HG02870 (cell line): Measurements from ENCODE around the gene STX7.

Experiments used
- ATAC-seq: cut with Tn5 transposase; IDR thresholded peaks from one replicate; pipeline ENCODE4 v1.9.1; 2021; ENCODE audit warnings: mild to moderate bottlenecking, moderate library complexity; ENCODE audit not compliant: unreplicated experiment

Gene STX7

GRCh38 chr6:132478266-132478665 lies 34.6 kb downstream of the STX7 start:
- no peak for ATAC-seq

- ATAC-seq: no peak
Observed at GRCh38 chr6:132476688-132477087, 36.2 kb downstream of the STX7 start.

GRCh38 chr6:132475925-132476324 lies 37.0 kb downstream of the STX7 start:
- ATAC-seq: no peak

- no peak for ATAC-seq
Observed at GRCh38 chr6:132471787-132472186, 41.1 kb downstream of the STX7 start.

GRCh38 chr6:132466952-132467351 lies 46.0 kb downstream of the STX7 start:
- no peak for ATAC-seq

GRCh38 chr6:132465530-132466485 lies 47.1 kb downstream of the STX7 start:
- peak; percentile 94 for ATAC-seq

GRCh38 chr6:132464538-132465256 lies 48.2 kb downstream of the STX7 start:
- ATAC-seq: no peak

- no peak for ATAC-seq
Observed at GRCh38 chr6:132461958-132462357, 51.0 kb downstream of the STX7 start.

- no peak for ATAC-seq
Observed at GRCh38 chr6:132459605-132459952, 53.3 kb downstream of the STX7 start.

- no peak for ATAC-seq
Observed at GRCh38 chr6:132458887-132459604, 53.9 kb downstream of the STX7 start.

GRCh38 chr6:132456700-132457143 lies 56.2 kb downstream of the STX7 start:
- peak; percentile 96 for ATAC-seq

GRCh38 chr6:132446855-132447241 lies 66.1 kb downstream of the STX7 start:
- ATAC-seq: no peak

- ATAC-seq: no peak
Observed at GRCh38 chr6:132446141-132446854, 66.6 kb downstream of the STX7 start.

GRCh38 chr6:132445201-132445951 lies 67.5 kb downstream of the STX7 start:
- no peak for ATAC-seq

GRCh38 chr6:132443206-132443605 lies 69.7 kb downstream of the STX7 start:
- ATAC-seq: no peak

GRCh38 chr6:132430110-132430509 lies 82.8 kb downstream of the STX7 start:
- ATAC-seq: no peak

GRCh38 chr6:132425176-132425575 lies 87.7 kb downstream of the STX7 start:
- no peak for ATAC-seq

- ATAC-seq: no peak
Observed at GRCh38 chr6:132423839-132424238, 89.1 kb downstream of the STX7 start.

- no peak for ATAC-seq
Observed at GRCh38 chr6:132418235-132418965, 94.5 kb downstream of the STX7 start.
